Naive thymus-derived CD4-positive, alpha-beta T cell (primary cell): ENCODE results near the gene ZNF280D. TPM values are rescaled to one million over a fixed set of nuclear protein-coding genes. Genes with fewer than 3 reads are reported as not detected.
A peak's percentile ranks its signal among the peaks of the same experiment; 100 is the strongest.

Experiments used
- ATAC-seq: fragments of 150-1000 bp; cut with Tn5 transposase; 2 replicates; pipeline ENCODE4 v1.10.0; 2021; ENCODE audit warnings: mild to moderate bottlenecking, moderate library complexity
- CTCF ChIA-PET: fragments of 350-600 bp; sonication (Branson Sonifier 250); formaldehyde crosslinking; loops from one replicate; lab custom pipeline; 2021; ENCODE audit warnings: antibody characterized with exemption; lab: Charles Lee
- POLR2A ChIA-PET: fragments of 350-600 bp; sonication (Branson Sonifier 250); formaldehyde crosslinking; loops from one replicate; lab custom pipeline; 2021; ENCODE audit warnings: antibody characterized with exemption, inconsistent platforms; lab: Charles Lee
- DNase-seq, 9 donors: peaks; one replicate each; pipeline versions ENCODE4 v3.0.0 to v3.0.0-alpha.2; 2020 to 2022; ENCODE audit warnings: mixed read lengths in 1 of 9
- H3K27ac ChIP-seq: one replicate; pipeline ENCODE4 v1.7.0; 2013; ENCODE audit warnings: mild to moderate bottlenecking, low read depth, low read length, moderate library complexity
- H3K27me3 ChIP-seq, 2 donors: one replicate each; pipeline ENCODE4 v1.7.0; 2013; ENCODE audit warnings: low read length in 2 of 2, mild to moderate bottlenecking in 2 of 2, moderate library complexity in 2 of 2; ENCODE audit not compliant: control insufficient read depth in 2 of 2, insufficient read depth in 2 of 2
- H3K36me3 ChIP-seq, 3 experiments: 1 replicate in 2 of 3; 2 replicates in 1 of 3; pipeline ENCODE4 v1.7.0; 2013; ENCODE audit warnings: low read length in 3 of 3, mild to moderate bottlenecking in 3 of 3, moderate library complexity in 1 of 3; ENCODE audit not compliant: insufficient read depth in 3 of 3, control insufficient read depth in 2 of 3
- H3K4me1 ChIP-seq, 2 donors: one replicate each; pipeline ENCODE4 v1.7.0; 2013; ENCODE audit warnings: low read length in 2 of 2, mild to moderate bottlenecking in 2 of 2, moderate library complexity in 1 of 2; ENCODE audit not compliant: control insufficient read depth in 2 of 2, insufficient read depth in 2 of 2
- H3K4me3 ChIP-seq: 2 replicates; pipeline ENCODE4 v1.7.0; 2013; ENCODE audit warnings: mild to moderate bottlenecking, low read length
- H3K9me3 ChIP-seq, 3 experiments: 1 replicate in 2 of 3; 2 replicates in 1 of 3; pipeline ENCODE4 v1.7.0; 2013; ENCODE audit warnings: low read length in 3 of 3; ENCODE audit not compliant: control insufficient read depth in 2 of 3
- H3K27ac Mint-ChIP-seq, 9 donors: one replicate each; pipeline ENCODE4 v1.8.0; 2020 to 2022; ENCODE audit warnings: mixed read lengths in 9 of 9, mild to moderate bottlenecking in 8 of 9, moderate library complexity in 5 of 9, inconsistent platforms in 2 of 9
- H3K27me3 Mint-ChIP-seq, 5 donors: one replicate each; pipeline ENCODE4 v1.8.0; 2021 to 2022; ENCODE audit warnings: mixed read lengths in 5 of 5, mild to moderate bottlenecking in 1 of 5
- H3K36me3 Mint-ChIP-seq, 5 donors: one replicate each; pipeline ENCODE4 v1.8.0; 2020 to 2022; ENCODE audit warnings: mixed read lengths in 5 of 5, mild to moderate bottlenecking in 3 of 5, inconsistent platforms in 1 of 5
- H3K4me1 Mint-ChIP-seq, 7 donors: one replicate each; pipeline ENCODE4 v1.8.0; 2020 to 2022; ENCODE audit warnings: mixed read lengths in 7 of 7, mild to moderate bottlenecking in 3 of 7, inconsistent platforms in 1 of 7
- H3K4me3 Mint-ChIP-seq, 10 donors: one replicate each; pipeline ENCODE4 v1.8.0; 2020 to 2022; ENCODE audit warnings: mild to moderate bottlenecking in 10 of 10, mixed read lengths in 10 of 10, moderate library complexity in 6 of 10, inconsistent platforms in 2 of 10
- H3K9me3 Mint-ChIP-seq, 11 donors: one replicate each; pipeline ENCODE4 v1.8.0; 2020 to 2022; ENCODE audit warnings: mixed read lengths in 11 of 11, mild to moderate bottlenecking in 4 of 11, inconsistent platforms in 1 of 11, moderate library complexity in 1 of 11
- intact Hi-C, 2 donors: fragments of 100-400 bp; cut with micrococcal nuclease; formaldehyde crosslinking; loops; one replicate each; pipeline ENCODE4 v1.15.1; 2023
- polyA plus RNA-seq, 2 donors: library from polyadenylated mRNA; unstranded; fragments of 300-500 nt; fragmentation: Illumina TruSeq; gene quantifications; one replicate each; pipeline ENCODE4 v1.2.3, GENCODE V29; 2021
- total RNA-seq, 6 experiments: library from RNA in 5 of 6; stranded (reverse) in 5 of 6; gene quantifications; 1 replicate in 5 of 6; 2 replicates in 1 of 6; pipeline ENCODE4 v1.2.3 and lab custom pipeline; 2021 to 2026

The ZNF280D gene
- total and polyA plus RNA-seq, 7 experiments from 2014 or later = 9.3 to 59.0 (median 37.6) TPM

- Mint-ChIP-seq H3K4me3 (no peak overlapping the region), H3K36me3 (peaks cover 0 to 7% (median 4%) of the 10 kb centered on the region in 5 donors), H3K9me3 (peaks cover 0 to 8% (median 0%) of the 10 kb centered on the region in 11 donors), H3K4me1 (peaks cover 0 to 3% (median 0%) of the 10 kb centered on the region in 7 donors), H3K27me3 (peaks cover 0 to 14% (median 3%) of the 10 kb centered on the region in 5 donors), H3K27ac (no peak overlapping the region)
- ChIA-PET CTCF (no interaction called here), POLR2A (no interaction called here)
- H3K9me3 ChIP-seq = no peaks in the 10 kb centered on the region
- intact Hi-C loops = loop anchor here in 1 of 2 donors (10.0 kb wide), 1 partner anchor 965 kb away; the partner anchor contains the start of gene POLR2M
- DNase-seq = no peak
- H3K36me3 ChIP-seq = no peaks in the 10 kb centered on the region
- no peak overlapping the region for H3K27ac ChIP-seq
- no peaks in the 10 kb centered on the region for H3K27me3 ChIP-seq
- no peak overlapping the region for H3K4me3 ChIP-seq
- H3K4me1 ChIP-seq = no peaks in the 10 kb centered on the region
- no peak for ATAC-seq
Observed at GRCh38 chr15:56739474-56739873, 6.2 kb upstream of the ZNF280D start.

DNA sequence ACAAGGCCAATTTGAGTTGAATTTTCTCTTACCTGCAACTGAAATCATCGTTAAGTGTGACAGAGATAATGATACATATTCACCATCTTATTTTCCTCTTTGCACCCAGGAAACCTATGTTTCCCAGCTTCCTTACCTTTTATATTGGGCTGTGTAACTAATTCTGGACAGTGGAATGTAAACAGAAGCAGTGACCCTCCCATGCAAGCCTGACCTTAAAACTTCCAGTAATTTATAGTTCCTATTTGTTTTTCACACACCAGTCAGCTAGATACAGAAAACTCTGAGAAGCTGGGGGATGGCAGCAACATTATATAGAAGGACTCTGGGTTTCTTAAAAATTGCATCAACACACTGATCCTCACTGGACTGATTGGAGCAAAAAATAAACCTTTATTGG, 4.5 kb upstream of the ZNF280D start:
- POLR2A ChIA-PET = no interaction called here
- intact Hi-C loops = loop anchor here in 1 of 2 donors (10.0 kb wide), 1 partner anchor 967 kb away; the partner anchor contains the start of gene POLR2M
- Histone ChIP-seq H3K4me3 (no peak overlapping the region), H3K4me1 (peaks cover 0 to 5% of the 10 kb centered on the region in 2 donors), H3K9me3 (no peaks in the 10 kb centered on the region), H3K36me3 (no peaks in the 10 kb centered on the region), H3K27me3 (no peaks in the 10 kb centered on the region), H3K27ac (no peak overlapping the region)
- CTCF ChIA-PET = no interaction called here
- Mint-ChIP-seq H3K9me3 (peaks cover 0 to 9% (median 0%) of the 10 kb centered on the region in 11 donors), H3K4me3 (no peak overlapping the region), H3K4me1 (peaks cover 0 to 5% (median under 1%) of the 10 kb centered on the region in 7 donors), H3K27me3 (peaks cover 0 to 14% (median 3%) of the 10 kb centered on the region in 5 donors), H3K27ac (no peak overlapping the region), H3K36me3 (peaks cover 0 to 7% (median 0%) of the 10 kb centered on the region in 5 donors)
- no peak for ATAC-seq
- no peak for DNase-seq

DNA sequence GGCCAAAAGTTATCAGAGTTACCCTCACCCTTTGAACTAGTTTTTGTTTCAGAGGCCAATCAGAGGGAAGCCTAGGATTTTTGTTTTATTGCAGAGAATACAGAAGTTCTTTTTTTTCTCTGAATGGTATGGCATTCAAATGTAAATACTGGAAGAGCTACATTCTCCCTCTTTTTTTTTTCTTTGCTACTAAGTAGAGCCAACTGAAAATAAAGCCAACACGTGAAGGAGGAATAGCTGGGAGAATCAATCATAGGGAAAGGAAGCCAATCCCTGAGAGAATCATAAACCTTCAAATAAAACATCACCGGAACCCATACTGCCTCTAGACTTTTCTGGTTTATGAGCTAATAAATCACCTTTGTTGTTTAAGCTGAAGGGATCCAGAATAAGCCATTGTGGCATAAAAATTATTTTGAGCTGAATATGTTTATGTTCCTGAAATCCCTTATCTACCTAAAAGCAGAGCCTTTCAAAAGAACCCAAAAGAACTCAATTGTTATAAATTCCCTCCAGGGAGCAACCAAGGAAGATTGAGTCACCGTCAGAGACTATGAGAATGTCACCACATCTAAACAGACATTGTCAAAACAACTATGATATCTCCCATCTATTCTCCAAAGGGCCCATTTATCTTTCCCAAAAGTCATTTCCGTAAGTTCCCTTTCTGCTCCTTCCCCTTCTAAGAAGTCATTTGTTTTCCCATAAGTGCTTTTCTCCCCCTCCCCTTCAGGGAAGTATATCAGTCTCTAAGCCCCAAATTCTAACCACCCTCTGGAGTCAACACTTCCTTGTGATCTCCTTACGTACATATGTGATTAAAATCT, 3.8 kb upstream of the ZNF280D start:
- ATAC-seq (no peak), DNase-seq (no peak)
- Mint-ChIP-seq H3K36me3 (peaks cover 0 to 7% (median 0%) of the 10 kb centered on the region in 5 donors), H3K27ac (no peak overlapping the region), H3K4me3 (no peak overlapping the region), H3K4me1 (peaks cover 2 to 10% (median 7%) of the 10 kb centered on the region in 7 donors), H3K9me3 (peaks cover 0 to 9% (median 0%) of the 10 kb centered on the region in 11 donors), H3K27me3 (peaks cover 0 to 8% (median 0%) of the 10 kb centered on the region in 5 donors)
- Histone ChIP-seq H3K36me3 (no peaks in the 10 kb centered on the region), H3K9me3 (no peaks in the 10 kb centered on the region), H3K27me3 (no peaks in the 10 kb centered on the region), H3K4me1 (peaks cover 7 to 12% of the 10 kb centered on the region in 2 donors), H3K27ac (no peak overlapping the region), H3K4me3 (no peak overlapping the region)
- intact Hi-C loops = loop anchor here in 1 of 2 donors (10.0 kb wide), 1 partner anchor 968 kb away; the partner anchor contains the start of gene POLR2M
- CTCF ChIA-PET = no interaction called here
- POLR2A ChIA-PET = no interaction called here

DNA sequence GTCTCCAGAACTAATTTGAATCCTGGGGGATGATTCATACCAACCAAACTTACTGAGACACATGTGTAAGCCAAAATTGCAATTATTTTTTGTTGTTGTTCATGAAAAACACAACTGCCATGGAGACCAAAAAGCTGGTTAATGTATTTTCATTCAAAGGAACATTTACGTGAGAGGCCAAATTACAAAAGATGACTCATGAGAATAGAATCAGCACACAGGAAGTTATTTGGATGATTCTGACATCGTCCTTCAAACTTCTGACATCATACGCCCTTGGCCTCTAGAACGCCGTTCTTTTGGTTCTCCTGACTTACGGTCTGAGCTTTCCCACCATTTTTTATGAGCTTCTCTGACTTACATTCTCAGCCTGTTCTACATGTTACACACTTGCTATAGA, 3.0 kb upstream of the ZNF280D start:
- Mint-ChIP-seq H3K9me3 (peaks cover 0 to 9% (median 0%) of the 10 kb centered on the region in 11 donors), H3K27me3 (peaks cover 0 to 7% (median 0%) of the 10 kb centered on the region in 5 donors), H3K4me1 (peaks cover 10 to 18% (median 15%) of the 10 kb centered on the region in 7 donors), H3K27ac (no peak overlapping the region), H3K4me3 (no peak overlapping the region), H3K36me3 (peaks cover 0 to 9% (median 0%) of the 10 kb centered on the region in 5 donors)
- H3K27me3 ChIP-seq = no peaks in the 10 kb centered on the region
- H3K4me1 ChIP-seq = peaks cover 13 to 20% of the 10 kb centered on the region in 2 donors
- no peaks in the 10 kb centered on the region for H3K36me3 ChIP-seq
- ChIA-PET CTCF (no interaction called here), POLR2A (no interaction called here)
- no peak overlapping the region for H3K4me3 ChIP-seq
- H3K9me3 ChIP-seq = no peaks in the 10 kb centered on the region
- DNase-seq = no peak
- no peak overlapping the region for H3K27ac ChIP-seq
- intact Hi-C loops = loop anchor here in 1 of 2 donors (10.0 kb wide), 1 partner anchor 968 kb away; the partner anchor contains the start of gene POLR2M
- ATAC-seq = no peak

DNA sequence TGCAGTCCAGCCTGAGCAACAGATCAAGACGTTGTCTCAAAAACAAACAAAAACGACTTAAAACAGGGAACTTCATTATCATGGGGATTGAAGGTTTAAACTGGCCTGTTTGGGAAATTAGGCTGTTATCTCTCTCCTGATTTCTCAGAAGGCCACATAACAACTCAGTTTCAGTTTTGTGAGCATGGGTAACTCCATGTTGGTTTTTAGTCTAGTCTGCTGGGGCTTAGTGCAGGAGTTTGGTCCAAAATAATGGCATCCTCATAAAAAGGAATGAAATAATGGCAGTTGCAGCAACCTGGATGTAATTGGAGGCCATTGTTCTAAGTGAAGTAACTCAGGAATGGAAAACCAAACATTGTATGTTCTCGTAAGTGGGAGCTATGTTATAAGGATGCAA, 2.3 kb upstream of the ZNF280D start:
- H3K36me3 Mint-ChIP-seq = peaks cover 0 to 11% (median 0%) of the 10 kb centered on the region in 5 donors
- H3K4me3 Mint-ChIP-seq = peak overlapping the region in 1 of 10 donors; percentile 3
- peaks cover 16 to 24% (median 22%) of the 10 kb centered on the region in 7 donors for H3K4me1 Mint-ChIP-seq
- H3K9me3 ChIP-seq = no peaks in the 10 kb centered on the region
- H3K27me3 ChIP-seq = no peaks in the 10 kb centered on the region
- H3K4me3 ChIP-seq = no peak overlapping the region
- DNase-seq (no peak), ATAC-seq (no peak)
- CTCF ChIA-PET = no interaction called here
- no peak overlapping the region for H3K27ac Mint-ChIP-seq
- peaks cover 0 to 9% (median 0%) of the 10 kb centered on the region in 11 donors for H3K9me3 Mint-ChIP-seq
- POLR2A ChIA-PET = no interaction called here
- intact Hi-C loops = loop anchor here in 1 of 2 donors (10.0 kb wide), 1 partner anchor 969 kb away; the partner anchor contains the start of gene POLR2M
- no peaks in the 10 kb centered on the region for H3K36me3 ChIP-seq
- peaks cover 20 to 23% of the 10 kb centered on the region in 2 donors for H3K4me1 ChIP-seq
- no peak overlapping the region for H3K27ac ChIP-seq
- peaks cover 0 to 4% (median 0%) of the 10 kb centered on the region in 5 donors for H3K27me3 Mint-ChIP-seq

GRCh38 chr15:56734013-56734635, 815 bp upstream of the ZNF280D start:
- CTCF ChIA-PET = no interaction called here

More at GRCh38 chr15:56734013-56734635, 815 bp upstream of the ZNF280D start:
- peaks cover 20 to 36% (median 31%) of the 10 kb centered on the region in 7 donors for H3K4me1 Mint-ChIP-seq
- Histone ChIP-seq H3K4me3 (peak overlapping the region; percentile 86), H3K27me3 (no peaks in the 10 kb centered on the region), H3K4me1 (peaks cover 23 to 25% of the 10 kb centered on the region in 2 donors), H3K27ac (peak overlapping the region; percentile 80), H3K9me3 (no peaks in the 10 kb centered on the region), H3K36me3 (no peaks in the 10 kb centered on the region)
- peak in 5 of 9 donors; percentile 2 to 23 (median 11) for DNase-seq
- H3K4me3 Mint-ChIP-seq = peak overlapping the region; percentile 42 to 96 (median 66)
- H3K27ac Mint-ChIP-seq = peak overlapping the region in 8 of 9 donors; percentile 29 to 95 (median 64)
- POLR2A ChIA-PET = interaction anchor here (1.0 to 1.4 kb wide), 4 partner anchors 9 to 973 kb away, joined by 3 to 5 read pairs (median 3); partner anchors contain the start of genes POLR2M and TCF12
- peaks cover 0 to 9% (median 0%) of the 10 kb centered on the region in 11 donors for H3K9me3 Mint-ChIP-seq
- peaks cover 0 to 16% (median 5%) of the 10 kb centered on the region in 5 donors for H3K36me3 Mint-ChIP-seq
- peaks cover 0 to 2% (median 0%) of the 10 kb centered on the region in 5 donors for H3K27me3 Mint-ChIP-seq
- ATAC-seq = no peak
- intact Hi-C loops = loop anchor here (5.0 to 10.0 kb wide), 5 partner anchors 37 to 973 kb away; partner anchors contain the start of genes POLR2M (in 2 of the 2) and RFX7 (in 1 of the 2)
